ENCODE data around the gene GET3. TPM values are rescaled to one million over a fixed set of nuclear protein-coding genes. Genes with fewer than 3 reads are reported as not detected.
"Not testable (repeated sequence)": the region's sequence is repeated elsewhere in the genome, so short reads cannot be mapped to it uniquely, and the experiment has no call there.

GET3 gene
- total RNA-seq, 1 donor from 2014 or later, result 86.6 TPM

DNA sequence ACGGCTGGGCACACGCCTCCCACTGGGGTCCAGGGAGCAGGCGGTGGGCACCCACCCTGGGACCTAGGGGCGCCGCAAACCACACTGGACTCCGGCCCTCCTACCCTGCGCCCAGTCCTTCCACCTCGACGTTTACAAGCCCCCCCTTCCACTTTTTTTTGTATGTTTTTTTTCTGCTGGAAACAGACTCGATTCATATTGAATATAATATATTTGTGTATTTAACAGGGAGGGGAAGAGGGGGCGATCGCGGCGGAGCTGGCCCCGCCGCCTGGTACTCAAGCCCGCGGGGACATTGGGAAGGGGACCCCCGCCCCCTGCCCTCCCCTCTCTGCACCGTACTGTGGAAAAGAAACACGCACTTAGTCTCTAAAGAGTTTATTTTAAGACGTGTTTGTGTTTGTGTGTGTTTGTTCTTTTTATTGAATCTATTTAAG, 55.6 kb downstream of the GET3 start:
- TF ChIP-seq, protein P1, sequence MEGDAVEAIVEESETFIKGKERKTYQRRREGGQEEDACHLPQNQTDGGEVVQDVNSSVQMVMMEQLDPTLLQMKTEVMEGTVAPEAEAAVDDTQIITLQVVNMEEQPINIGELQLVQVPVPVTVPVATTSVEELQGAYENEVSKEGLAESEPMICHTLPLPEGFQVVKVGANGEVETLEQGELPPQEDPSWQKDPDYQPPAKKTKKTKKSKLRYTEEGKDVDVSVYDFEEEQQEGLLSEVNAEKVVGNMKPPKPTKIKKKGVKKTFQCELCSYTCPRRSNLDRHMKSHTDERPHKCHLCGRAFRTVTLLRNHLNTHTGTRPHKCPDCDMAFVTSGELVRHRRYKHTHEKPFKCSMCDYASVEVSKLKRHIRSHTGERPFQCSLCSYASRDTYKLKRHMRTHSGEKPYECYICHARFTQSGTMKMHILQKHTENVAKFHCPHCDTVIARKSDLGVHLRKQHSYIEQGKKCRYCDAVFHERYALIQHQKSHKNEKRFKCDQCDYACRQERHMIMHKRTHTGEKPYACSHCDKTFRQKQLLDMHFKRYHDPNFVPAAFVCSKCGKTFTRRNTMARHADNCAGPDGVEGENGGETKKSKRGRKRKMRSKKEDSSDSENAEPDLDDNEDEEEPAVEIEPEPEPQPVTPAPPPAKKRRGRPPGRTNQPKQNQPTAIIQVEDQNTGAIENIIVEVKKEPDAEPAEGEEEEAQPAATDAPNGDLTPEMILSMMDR (conservative IDR thresholded peaks at IDR 0.05; ENCODE audit: low read depth, low read length), result no peak
- DNase-seq (ENCODE audit: low read depth), result no peak
- H3K4me3 ChIP-seq (ENCODE audit: low read depth, low read length), result peak overlapping the region; percentile 96

DNA sequence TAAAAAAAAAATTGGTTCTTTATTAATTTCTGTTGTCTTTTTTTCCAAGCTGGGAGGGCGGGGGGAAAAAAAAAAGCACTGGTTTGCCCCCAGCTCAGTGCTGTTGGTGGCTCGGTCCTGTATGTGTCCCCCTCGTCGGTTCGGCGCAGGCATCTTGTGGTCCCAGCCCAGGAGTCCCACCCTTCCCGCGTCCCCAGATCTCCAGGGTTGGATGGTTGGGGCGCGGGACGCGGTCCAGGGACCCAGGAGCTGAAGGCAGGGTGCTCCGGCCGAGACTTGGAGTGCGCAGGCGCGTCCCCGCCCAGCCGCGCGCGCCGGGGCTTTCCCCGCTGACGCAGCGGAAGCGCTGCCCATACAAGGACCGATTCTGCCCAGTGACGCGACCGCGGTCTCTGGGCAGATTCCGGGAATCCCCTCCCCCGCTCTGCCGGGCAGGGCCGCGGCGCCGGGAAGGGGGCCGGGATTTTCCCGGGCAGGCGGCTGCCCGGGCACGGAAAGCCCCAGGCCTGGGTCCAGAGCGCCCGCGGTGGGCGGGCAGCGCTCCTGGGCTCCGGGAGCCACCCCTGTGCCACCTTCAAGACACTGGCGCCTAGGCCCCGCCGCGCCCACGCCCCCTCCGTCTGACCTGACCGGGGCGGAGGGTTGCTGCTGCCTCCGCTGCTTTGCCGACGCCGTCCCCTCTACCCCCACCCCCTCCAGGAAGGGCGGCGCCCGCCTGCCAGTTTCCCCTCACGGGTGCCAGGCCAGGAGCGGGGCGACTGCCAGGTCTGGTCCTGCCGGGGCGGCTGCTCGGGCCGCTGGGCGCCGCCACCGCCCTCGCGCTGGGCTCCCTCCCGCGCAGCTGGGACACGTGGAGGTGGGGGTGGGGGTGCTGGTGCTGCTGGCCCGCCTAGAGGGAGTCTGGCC, 56.2 kb downstream of the GET3 start:
- TF ChIP-seq, protein P1 (conservative IDR thresholded peaks at IDR 0.05; ENCODE audit: low read depth, low read length), result no peak
- H3K4me3 ChIP-seq (ENCODE audit: low read depth, low read length), result peak overlapping the region; percentile 96
- no peak for DNase-seq (ENCODE audit: low read depth)

DNA sequence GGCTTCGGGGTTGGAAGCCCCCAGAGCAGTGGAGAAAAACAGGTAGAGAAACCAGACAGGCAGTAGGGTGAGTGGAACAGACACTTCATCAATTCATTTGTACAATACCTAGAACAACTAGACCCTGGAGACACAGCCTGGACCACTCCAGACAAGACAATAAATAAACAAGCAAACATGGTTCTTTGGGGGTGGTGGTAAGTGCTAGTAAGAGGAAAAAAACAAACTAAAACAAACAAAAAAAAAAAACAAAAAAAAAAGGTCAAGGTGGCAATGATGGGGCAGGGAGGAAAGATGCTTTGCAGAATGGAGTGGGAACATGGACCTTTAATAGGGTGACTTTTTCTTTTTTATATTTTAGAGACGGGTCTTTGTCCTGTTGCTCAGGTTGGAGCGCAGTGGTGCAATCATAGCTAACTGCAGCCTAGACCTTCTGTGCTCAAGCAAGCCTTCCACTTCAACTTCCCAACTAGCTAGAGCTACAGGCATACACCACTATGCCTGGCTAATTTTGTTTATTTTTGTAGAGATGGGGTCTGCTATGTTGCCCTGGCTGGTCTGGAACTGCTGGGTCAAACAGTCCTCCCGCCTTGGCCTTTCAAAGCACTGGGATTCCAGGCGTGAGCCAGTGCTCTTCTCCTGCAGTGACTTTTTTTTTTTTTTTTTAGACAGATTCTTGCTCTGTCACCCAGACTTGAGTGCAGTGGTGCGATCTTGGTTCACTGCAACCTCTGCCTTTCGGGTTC, 57.1 kb downstream of the GET3 start:
- peak overlapping the region; percentile 96 for H3K4me3 ChIP-seq (ENCODE audit: low read depth, low read length)
- no peak for DNase-seq (ENCODE audit: low read depth)
- TF ChIP-seq, protein P1 (conservative IDR thresholded peaks at IDR 0.05; ENCODE audit: low read depth, low read length), result no peak

DNA sequence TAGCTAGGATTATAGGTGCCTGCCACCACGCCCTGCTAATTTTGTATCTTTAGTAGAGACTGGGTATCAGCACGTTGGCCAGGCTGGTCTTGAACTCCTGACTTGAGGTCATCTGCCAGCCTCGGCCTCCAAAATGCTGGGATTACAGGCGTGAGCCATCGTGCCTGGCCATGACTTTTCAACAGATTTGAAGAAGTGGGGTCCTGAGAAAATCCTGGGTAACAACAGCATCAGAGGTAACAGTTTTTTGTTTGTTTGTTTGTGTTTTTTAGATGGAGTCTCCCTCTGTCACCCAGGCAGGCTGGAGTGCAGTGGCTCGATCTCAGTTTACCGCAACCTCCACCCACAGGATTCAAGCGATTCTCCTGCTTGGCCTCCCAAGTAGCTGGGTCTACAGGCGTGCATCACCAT, 57.7 kb downstream of the GET3 start:
- TF ChIP-seq, protein P1 (conservative IDR thresholded peaks at IDR 0.05; ENCODE audit: low read depth, low read length), result no peak
- no peak overlapping the region for H3K4me3 ChIP-seq (ENCODE audit: low read depth, low read length)
- no peak for DNase-seq (ENCODE audit: low read depth)

DNA sequence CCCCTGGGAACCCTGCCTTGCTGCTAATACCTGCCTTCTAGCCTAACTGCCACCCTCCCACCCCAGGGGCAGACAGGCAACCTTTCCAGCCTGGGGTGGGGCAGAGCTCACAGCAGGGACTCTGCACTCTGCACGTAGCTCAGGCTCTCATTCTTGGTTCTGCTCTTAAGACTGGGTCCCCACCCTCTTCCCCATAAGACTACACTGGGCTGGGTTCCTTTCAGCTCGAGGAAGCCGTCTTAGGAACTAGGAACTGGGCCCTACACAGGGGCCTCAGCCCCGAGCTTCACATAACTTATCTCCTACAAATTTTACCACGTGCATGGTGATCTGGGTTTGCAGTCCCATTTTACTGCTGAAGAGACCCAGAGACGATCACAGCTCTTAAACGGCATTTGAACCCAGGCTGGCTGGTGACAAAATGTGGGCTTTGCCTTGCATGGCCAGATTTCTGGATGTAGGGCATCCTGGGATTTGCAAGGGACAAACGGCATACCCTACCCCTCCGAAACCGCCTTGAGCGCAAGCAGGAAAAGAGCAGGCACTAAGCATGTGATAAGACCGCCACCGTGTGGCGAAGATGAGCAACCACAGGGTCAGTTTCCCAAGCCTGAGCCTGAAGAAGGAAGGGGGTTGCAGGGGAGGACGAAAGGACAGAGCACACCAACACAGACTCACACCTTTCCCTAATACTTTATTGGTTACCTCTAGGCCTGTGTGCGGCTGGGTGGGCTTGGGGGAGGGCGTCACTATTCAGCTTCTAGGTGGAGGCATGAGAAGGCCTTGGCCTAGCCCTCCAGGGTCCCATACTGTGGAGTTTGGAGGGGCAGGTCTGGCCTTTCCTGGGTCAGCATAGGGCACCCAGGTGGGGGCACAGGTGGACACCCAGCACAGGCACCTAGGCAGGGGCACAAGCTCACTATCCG, 59.1 kb downstream of the GET3 start:
- DNase-seq (ENCODE audit: low read depth), result no peak
- no peak overlapping the region for H3K4me3 ChIP-seq (ENCODE audit: low read depth, low read length)
- TF ChIP-seq, protein P1 (conservative IDR thresholded peaks at IDR 0.05; ENCODE audit: low read depth, low read length), result peak; percentile 93

DNA sequence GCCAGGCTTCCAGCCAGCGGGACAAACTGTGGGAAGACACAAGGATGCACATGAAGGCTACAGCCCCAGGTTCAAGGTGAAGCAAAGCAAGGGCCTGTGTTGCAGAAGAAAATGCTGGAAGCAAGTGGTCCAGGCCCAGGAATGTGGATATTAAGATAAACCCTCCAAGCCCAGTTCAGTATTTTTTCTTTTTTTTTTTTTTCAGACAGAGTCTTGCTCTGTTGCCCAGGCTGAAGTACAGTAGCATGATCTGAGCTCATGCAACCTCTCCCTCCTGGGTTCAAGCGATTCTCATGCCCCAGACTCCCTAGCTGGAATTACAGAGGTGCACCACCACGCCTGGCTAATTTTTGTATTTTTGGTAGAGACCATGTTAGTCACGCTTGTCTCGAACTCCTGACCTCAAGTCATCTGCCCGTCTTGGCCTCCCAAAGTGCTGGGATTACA, 59.9 kb downstream of the GET3 start:
- DNase-seq (ENCODE audit: low read depth), result no peak
- TF ChIP-seq, protein P1 (conservative IDR thresholded peaks at IDR 0.05; ENCODE audit: low read depth, low read length), result no peak
- H3K4me3 ChIP-seq (ENCODE audit: low read depth, low read length), result no peak overlapping the region

DNA sequence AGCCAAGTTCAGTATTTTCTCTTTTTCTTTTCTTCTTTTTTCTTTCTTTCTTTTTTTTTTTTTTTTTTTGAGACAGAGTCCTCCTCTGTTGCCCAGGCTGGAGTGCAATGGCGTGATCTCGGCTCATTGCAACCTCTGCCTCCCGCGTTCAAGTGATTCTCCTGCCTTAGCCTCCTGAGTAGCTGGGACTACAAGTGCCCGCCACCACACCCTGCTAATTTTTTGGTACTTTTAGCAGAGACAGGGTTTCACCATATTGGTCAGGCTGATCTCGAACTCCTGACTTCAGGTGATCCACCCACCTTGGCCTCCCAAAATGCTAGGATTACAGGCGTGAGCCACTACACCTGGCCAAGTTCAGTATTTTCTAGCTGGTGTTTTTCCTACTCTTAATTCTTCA, 60.3 kb downstream of the GET3 start:
- DNase-seq (ENCODE audit: low read depth), result not testable (repeated sequence)

More for the DNA sequence above, 60.3 kb downstream of the GET3 start:
- H3K4me3 ChIP-seq (ENCODE audit: low read depth, low read length), result not testable (repeated sequence)

Data from epithelial cell of proximal tubule (primary cell).